Fibroblast of lung (primary cell): ENCODE data around the gene THOC2.

Experiments used
- CTCF ChIP-seq, 2 donors: IDR thresholded peaks in 1 of 2; conservative IDR thresholded peaks in 1 of 2; 1 replicate in 1 of 2; 2 replicates in 1 of 2; pipeline ENCODE4 v1.5.1; 2011 to 2012; ENCODE audit warnings: low read length in 2 of 2, control low read depth in 1 of 2, inconsistent platforms in 1 of 2, low read depth in 1 of 2, mild to moderate bottlenecking in 1 of 2
- EZH2 ChIP-seq: IDR thresholded peaks from 2 replicates; pipeline ENCODE4 v1.5.1; 2012; ENCODE audit warnings: low read length, control low read depth, mild to moderate bottlenecking; ENCODE audit errors: missing control alignments

- no peak for TF ChIP-seq EZH2
- TF ChIP-seq CTCF (conservative IDR thresholded peaks at IDR 0.05 in 1 of 2, IDR thresholded peaks at IDR 0.05 in 1 of 2; ENCODE audit: low read depth in 1 of 2, low read length in 2 of 2): no peak
Observed at GRCh38 chrX:123773258-123773988, 40.6 kb upstream of the THOC2 start.
